NK-92 (cell line): ENCODE measurements around the gene FBXO34.

Experiments
- DNase-seq: peaks from one replicate; lab custom pipeline; 2025; ENCODE audit not compliant: unreplicated experiment; lab: John Stamatoyannopoulos, UW

FBXO34 gene

DNA sequence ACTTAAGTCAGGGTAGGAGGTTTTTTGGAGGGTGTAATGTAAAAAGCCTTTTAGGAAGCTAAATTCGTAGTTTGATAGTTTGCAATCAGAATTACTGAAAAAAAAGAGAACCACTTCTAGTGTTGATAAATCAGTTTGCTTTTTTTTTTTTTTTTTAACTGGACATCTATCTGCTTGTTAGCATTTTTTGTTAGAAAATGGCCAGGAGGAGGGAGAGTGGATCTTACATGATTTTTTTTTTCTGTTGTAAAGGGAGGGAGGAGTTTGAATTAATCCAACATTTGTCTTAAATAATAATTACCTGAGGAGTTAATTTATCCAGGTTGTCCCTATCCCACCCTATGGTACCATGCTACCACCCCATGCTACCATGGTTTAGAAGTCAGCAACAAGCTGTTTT lies 1.2 kb downstream of the FBXO34 start:
- DNase-seq: no peak

- DNase-seq: no peak
These were observed 1.7 kb downstream of the FBXO34 start for GRCh38 chr14:55272922-55273321.

- DNase-seq: no peak
These were observed 2.9 kb downstream of the FBXO34 start for GRCh38 chr14:55274146-55274545.

DNA sequence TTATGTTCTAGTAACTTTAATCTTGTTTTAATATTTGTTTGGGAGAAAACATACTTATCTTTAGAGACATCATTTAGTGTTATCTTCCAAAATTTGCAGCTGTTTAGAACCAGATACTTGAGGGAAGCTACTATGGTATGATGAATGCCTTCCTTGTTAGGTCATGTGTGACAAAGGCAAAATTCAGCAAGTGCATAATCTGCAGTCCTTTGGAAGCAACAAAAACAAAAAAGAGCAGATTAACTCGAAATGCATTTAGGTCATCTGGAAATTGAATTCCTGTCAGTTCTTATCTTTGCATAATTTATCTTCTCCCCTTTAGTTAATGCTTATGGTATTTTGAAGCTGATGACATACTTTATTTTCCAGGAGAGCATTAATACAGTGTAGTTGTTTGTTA lies 3.5 kb downstream of the FBXO34 start:
- no peak for DNase-seq

- no peak for DNase-seq
These were observed 5.5 kb downstream of the FBXO34 start for GRCh38 chr14:55276736-55277135.

GRCh38 chr14:55277972-55278740 lies 6.9 kb downstream of the FBXO34 start:
- DNase-seq: no peak

- DNase-seq: no peak
These were observed 8.2 kb downstream of the FBXO34 start for GRCh38 chr14:55279384-55279783.

GRCh38 chr14:55281316-55281839 lies 10.2 kb downstream of the FBXO34 start:
- no peak for DNase-seq

- no peak for DNase-seq
These were observed 13.9 kb downstream of the FBXO34 start for GRCh38 chr14:55285048-55285652.

DNA sequence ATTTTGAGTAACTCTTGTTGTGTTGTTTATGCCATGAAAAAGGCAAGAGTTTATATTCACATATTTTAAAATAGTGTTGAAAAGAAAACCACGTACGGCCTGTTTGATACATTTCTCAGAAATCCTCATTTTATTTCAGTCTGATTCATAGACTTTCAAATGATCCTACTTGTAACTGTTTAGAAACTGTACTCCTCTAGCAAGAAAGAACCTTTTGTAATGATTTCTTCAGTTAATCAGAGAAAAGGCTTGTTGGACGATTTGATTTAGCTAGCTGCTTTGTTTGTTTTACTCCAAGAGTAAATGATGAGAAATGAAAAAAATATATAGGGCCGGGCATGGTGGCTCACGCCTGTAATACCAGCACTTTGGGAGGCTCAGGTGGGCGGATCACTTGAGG lies 17.2 kb downstream of the FBXO34 start:
- no peak for DNase-seq

GRCh38 chr14:55291480-55292081 lies 20.4 kb downstream of the FBXO34 start:
- DNase-seq: no peak

DNA sequence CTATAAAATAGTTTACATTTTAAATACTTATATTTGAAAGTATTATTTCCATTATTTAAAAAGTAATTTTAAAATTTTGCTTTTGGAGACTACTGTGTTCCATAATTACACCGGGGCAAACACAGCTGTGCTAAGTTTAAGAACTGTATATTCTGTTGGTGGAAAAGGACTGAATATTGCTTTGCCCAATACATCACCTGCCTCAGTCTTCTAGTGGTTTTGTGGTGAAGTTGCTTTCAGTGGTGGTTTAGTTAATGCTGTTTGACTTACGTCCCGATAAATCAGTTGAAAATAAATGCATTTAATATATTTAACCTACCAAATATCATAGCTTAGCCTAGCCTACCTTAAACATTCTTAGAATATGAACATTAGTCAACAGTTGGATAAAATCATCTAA lies 23.4 kb downstream of the FBXO34 start:
- no peak for DNase-seq

DNA sequence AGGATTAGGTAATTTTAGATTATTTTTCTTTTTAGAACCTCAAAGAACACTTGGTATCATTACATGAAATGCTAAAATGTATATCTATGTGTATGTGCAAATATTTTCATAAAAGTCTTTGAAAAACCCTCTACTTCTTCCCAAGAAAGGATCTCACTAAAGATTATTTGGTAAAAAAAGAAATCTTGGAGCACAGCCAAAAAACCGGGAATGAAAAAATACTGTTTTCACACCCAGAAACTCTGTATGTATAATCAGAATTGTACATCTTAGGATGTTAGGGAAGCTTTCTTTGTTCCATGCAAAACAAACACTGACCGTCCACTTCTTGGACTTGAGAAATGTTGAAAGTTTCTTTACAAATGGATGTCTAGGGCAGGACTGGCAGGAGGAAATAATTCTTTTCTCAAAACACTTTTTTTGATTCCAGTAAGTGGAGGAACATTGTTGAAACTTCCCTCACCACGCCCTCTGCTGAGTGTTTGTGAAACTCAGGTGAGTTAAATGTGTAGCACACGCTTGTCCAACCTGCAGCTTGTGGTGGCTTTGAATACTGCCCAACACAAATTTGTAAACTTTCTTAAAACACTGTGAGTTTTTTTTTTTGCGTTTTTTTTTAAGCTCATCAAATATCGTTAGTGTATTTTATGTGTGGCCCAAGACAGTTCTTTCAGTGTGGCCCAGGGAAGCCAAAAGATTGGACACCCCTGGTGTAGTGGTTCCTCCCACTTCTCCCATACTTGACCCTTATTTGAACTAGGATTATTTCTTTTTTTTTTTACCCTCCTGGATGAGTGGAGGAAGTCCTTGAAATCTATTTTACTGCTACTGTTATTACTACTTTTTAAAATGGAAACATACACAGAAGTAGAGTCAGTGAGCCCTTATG lies 26.6 kb downstream of the FBXO34 start:
- DNase-seq: no peak

DNA sequence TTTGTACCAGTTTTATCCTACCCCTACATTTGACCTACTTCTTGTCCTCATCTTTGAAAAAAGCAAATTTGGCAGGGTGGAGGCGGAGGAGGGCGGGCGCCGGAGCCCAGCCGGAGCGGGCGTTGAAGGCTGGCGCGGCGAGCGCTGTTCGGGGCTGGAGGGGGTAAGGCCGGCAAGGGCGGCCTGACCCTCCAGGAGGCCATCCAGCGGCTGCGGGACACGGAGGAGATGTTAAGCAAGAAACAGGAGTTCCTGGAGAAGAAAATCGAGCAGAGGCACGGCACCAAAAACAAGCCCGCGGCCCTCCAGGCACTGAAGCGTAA lies 27.2 kb downstream of the FBXO34 start:
- DNase-seq: no peak

DNA sequence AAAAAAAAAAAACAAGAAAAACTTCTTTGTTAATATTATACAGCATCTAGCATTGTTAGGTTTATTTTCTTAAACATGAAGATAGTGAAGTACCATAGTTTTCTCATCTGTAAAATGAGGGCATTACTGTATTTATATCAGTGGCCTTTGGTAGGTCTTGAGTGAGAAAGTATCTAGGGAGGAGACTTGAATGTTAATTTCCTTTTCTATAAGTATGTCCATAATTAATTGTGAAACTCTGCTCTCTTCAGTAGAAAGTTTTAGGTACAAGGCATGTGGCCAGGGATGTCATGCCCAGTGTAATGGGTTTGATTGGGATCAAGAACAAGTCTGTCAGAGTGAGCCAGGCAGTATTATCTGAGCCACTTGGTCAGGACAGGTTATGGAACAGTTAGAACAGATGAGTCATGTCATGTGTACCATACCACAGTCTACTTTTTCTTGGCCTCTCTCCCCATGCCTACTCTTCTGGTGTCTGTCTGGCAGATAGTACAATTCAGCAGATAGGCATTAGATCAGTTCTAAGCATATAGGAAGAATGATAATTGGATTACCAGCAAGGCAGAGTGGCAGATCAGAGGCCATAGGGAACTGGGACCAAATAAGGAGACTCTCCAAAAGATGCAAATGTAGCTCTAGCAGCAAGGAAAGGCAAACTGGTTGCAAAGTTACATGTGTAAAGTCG lies 30.4 kb downstream of the FBXO34 start:
- no peak for DNase-seq

- DNase-seq: no peak
These were observed 31.3 kb downstream of the FBXO34 start for GRCh38 chr14:55302367-55303124.

DNA sequence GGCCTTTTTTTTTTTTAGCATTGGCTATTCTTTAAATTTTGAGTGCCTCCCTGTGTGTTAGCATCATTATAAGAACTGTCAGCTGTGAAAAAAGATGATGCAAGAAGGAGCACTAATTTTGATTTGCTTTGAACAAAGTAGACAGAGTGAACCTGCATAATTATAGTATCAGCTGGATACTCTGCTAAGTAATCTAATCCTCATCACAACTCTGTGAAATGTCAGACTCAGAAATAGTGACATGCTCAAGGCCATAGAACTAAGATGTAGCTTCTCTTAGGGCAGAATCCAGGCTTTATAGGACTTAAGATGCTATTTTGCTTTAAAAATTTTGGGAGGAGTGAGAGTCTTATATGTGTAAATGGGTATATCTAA lies 31.9 kb downstream of the FBXO34 start:
- no peak for DNase-seq

- DNase-seq: no peak
These were observed 32.5 kb downstream of the FBXO34 start for GRCh38 chr14:55303691-55304145.

DNA sequence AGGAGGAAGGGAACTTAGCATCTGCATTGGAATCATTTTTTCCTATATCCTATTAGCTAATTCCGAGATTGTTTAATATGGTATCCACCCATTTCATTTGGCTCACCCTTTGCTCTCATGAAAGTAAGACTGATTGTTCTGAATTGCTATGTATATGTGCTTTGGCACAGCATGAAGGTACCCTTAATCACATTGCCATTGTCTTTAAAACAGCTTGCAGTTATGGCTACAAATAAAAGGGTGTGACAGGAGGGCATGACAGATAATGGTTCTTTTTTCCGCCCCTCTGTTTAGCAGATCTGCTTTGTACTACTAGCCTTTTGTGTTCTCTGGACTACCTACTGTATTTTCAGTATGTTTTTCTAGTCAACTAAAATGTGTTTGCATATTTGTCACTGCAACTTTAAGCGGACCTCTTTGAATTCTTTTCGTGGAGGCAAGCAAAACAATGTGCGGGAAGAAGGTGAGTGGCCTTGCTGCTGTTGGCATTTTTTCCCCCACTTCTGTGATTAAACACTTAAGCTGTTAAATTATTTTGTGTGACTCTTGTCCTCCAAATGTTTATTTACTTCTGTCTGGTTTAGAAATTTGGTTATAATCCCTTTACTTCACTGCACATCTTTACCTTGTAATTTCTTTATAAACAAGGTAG lies 35.8 kb downstream of the FBXO34 start:
- DNase-seq: no peak

GRCh38 chr14:55309154-55309553 lies 37.9 kb downstream of the FBXO34 start:
- DNase-seq: no peak
